ENCODE measurements around the gene SLC26A8.
"Not testable (repeated sequence)": the region's sequence is repeated elsewhere in the genome, so short reads cannot be mapped to it uniquely, and the experiment has no call there.

SLC26A8 gene

GRCh38 chr6:35984701-35985100 is 39.7 kb downstream of the SLC26A8 start:
- DNase-seq = no peak

GRCh38 chr6:35980991-35981645 is 43.3 kb downstream of the SLC26A8 start:
- DNase-seq = no peak

DNA sequence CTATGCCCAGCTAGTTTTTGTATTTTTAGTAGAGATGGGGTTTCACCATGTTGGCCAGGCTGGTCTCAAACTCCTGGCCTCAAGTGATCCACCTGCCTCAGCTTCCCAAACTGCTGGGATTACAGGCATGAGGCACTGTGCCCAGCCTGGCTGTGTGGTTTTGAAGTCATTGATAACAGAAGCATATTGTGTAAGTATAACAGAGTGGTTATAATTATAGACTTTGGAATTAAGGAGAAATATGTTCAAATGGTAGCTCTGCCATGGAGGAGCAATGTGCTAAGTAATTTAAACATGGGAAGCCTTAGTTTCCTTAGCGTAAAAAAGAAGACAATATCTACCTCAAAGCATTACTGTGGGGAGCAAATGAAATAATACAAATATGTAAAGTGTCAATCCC is 44.3 kb downstream of the SLC26A8 start:
- DNase-seq = not testable (repeated sequence)

DNA sequence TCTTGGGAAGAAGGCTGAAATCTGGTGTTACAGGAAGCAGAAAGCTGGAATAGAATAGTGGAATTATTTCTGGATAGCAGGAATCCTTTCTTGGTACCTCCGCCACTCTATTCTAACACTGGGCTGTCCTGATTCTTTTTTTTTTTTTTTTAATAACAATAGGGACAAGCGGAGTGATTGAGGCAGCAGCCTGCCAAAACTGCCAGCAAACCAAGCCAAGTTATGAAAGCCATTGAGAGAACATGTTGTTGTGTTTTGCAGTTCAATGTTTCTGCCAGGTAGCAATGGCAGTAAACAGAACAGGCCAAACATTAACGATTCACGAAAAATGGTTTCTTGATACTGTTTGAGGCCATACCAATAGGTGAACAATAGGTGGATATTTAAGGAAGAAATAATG is 47.1 kb downstream of the SLC26A8 start:
- DNase-seq = no peak

DNA sequence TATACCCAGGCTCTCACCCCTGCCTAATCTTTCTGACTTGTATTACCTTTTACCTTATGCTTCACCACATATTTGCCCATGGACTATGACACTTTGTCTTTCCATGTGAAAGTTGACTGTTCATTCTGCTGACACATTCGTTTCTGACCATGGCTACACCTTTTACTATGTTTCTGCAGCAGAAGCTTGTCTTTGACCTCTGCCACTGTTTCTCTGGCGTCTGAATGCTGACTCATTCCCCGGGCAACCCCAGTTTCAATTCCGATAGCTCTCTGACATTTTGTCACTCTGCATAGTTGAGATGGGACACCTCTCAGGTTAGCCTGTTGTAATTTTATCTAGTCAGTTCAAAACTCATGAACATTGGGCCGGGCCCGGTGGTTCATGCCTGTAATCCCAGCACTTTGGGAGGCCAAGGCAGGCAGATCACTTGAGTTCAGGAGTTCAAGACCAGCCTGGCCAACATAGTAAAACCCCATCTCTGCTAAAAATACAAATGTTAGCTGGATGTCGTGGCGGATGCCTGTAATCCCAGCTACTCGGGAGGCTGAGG is 50.7 kb downstream of the SLC26A8 start:
- no peak for DNase-seq

GRCh38 chr6:35972471-35973367 is 51.7 kb downstream of the SLC26A8 start:
- DNase-seq = peak; percentile 43

- DNase-seq = no peak
Observed at GRCh38 chr6:35970181-35970580, 54.3 kb downstream of the SLC26A8 start.

- no peak for DNase-seq
Observed at GRCh38 chr6:35969646-35970045, 54.8 kb downstream of the SLC26A8 start.

- no peak for DNase-seq
Observed at GRCh38 chr6:35968821-35969220, 55.6 kb downstream of the SLC26A8 start.

DNA sequence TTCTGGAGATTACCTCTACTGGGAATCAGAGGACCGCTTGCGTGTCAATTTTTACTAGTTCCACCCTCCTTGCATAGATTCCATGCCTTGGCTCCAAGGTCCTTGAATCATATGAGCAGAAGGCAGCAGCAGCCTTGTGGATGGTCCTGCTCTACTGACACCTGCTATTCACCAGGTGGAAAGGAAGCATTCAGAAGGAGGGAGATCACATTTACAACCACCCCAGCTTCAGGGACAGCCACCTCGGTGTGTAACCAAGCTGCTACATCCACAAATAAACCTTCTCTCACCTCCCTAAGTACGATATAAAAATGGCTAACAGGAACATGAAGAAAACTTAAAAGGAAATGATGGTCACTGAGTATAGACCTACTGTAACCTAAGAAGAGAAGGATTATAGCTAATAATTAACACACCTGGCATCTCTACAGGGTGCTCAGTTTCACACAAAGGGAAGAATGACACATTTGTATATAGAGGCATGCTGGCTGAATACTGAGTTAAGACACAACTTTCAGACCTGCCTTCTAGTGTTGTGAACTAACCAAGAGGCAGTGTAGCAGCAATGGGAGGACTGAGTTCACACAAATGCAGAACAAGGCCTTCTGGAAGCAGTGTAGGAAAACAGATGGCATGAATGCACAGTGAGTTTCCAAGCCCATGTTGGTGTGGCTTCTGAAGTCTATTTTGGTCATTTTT is 57.2 kb downstream of the SLC26A8 start:
- DNase-seq = no peak

GRCh38 chr6:35962779-35963560 is 61.5 kb downstream of the SLC26A8 start:
- no peak for DNase-seq

GRCh38 chr6:35960187-35960586 is 64.3 kb downstream of the SLC26A8 start:
- DNase-seq = no peak

DNA sequence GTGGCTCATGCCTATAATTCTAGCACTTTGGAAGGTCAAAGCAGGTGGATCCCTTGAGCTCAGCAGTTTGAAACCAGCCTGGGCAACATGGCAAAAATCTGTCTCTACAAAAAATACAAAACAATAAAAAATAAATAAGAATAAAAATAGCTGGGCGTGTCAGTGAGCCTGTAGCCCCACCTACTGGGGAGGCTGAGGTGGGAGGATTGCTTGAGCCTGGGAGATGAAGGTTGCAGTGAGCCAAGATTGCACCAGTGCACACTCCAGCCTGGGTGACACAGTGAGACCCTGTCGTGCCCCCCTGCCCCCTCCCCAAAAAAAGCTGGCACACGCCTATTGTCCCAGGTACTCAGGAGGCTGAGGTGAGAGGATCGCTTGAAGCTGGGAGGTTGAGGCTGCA is 68.5 kb downstream of the SLC26A8 start:
- DNase-seq = no peak

GRCh38 chr6:35955521-35955920 is 68.9 kb downstream of the SLC26A8 start:
- no peak for DNase-seq

DNA sequence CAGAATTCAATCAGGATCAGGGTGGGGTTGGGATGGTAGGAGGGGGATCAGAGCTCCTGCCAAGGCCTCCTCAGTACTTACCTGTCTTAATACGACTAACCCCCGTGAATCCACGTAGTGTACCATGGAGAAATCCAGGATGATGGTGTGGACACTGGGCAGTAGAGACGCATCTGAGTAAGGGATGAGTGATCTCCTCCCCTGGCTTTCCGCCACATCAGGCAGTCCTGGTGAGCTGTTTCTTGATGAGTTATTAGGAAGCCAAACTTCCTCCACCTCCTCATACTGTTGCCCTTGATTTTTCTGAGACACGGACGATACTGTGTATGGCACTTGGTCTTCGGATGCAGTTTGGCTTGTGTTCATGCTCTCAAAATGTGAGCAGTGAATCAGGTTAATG is 69.4 kb downstream of the SLC26A8 start:
- DNase-seq = no peak

DNA sequence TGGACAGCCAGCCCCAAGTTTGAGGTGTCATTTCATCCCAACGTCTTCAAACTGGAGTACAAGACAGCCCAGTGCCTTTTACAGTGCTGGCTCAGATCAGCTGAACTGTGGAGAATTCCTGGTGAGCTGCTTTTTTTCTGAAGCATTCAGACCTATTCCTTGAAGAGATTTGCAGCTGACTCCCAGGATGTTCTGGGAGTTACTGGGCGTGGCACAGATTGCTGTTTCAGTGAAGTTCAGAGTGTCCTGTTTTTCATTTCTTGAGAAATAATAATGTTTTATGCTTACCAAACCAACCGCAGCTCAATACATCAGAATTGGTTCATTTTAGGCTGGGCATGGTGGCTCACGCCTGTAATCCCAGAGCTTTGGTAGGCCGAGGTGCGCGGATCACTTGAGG is 70.1 kb downstream of the SLC26A8 start:
- no peak for DNase-seq

GRCh38 chr6:35948725-35949124 is 75.7 kb downstream of the SLC26A8 start:
- DNase-seq = no peak

GRCh38 chr6:35945650-35946025 is 78.8 kb downstream of the SLC26A8 start:
- DNase-seq = no peak

DNA sequence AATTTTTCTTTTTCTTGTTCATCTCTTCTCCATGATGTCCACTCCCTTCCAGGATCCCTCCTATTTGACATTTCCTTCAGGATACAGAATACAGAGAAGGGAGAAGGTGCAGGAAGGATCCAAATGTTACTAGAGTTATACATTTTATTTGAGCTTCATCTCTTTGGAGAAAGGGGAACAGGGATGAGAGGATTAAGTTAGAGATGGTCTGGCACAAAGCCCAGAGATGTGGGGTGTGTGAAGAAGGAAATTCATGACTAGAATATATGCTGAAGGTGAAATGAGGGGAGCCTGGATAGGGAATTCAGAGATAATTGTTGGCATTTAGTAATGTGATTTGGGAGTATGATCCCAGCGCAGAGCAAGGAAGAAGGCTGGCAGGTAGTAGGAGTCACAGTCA is 81.1 kb downstream of the SLC26A8 start:
- DNase-seq = no peak

- no peak for DNase-seq
Observed at GRCh38 chr6:35942355-35942754, 82.1 kb downstream of the SLC26A8 start.

- not testable (repeated sequence) for DNase-seq
Observed at GRCh38 chr6:35941170-35941569, 83.3 kb downstream of the SLC26A8 start.

GRCh38 chr6:35940014-35940413 is 84.4 kb downstream of the SLC26A8 start:
- not testable (repeated sequence) for DNase-seq

DNA sequence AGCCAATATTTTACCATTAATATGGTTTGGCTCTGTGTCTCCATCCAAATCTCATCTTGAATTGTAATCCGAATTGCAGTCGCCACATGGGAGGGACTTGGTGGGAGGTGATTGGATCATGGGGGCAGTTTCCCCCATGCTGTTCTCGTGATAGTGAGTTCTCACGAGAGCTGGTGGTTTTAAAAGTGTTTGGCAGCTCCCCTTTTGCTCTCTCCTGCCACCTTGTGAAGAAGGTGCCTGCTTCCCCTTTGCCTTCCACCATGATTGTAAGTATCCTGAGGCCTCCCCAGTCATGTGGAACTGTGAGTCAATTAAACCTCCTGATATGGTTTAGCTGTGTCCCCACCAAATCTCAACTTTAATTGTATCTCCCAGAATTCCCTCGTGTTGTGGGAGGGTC is 85.2 kb downstream of the SLC26A8 start:
- not testable (repeated sequence) for DNase-seq
